ENCODE results near the gene GAGE12E.
"Not testable (repeated sequence)": the region's sequence is repeated elsewhere in the genome, so short reads cannot be mapped to it uniquely, and the experiment has no call there.

- TF ChIP-seq CTCF (IDR thresholded peaks at IDR 0.05; ENCODE audit: low read depth, low read length, poor library complexity, severe bottlenecking); EZH2phosphoT487 (IDR thresholded peaks at IDR 0.05; ENCODE audit: borderline replicate concordance, low read length): not testable (repeated sequence)
These were observed 17.6 kb downstream of the GAGE12E start for GRCh38 chrX:49568728-49569127.

All from DOHH2 (cell line).